H1 (cell line): Measurements from ENCODE around the gene DCAF8. TPM values are rescaled to one million over a fixed set of nuclear protein-coding genes. Genes with fewer than 3 reads are reported as not detected.

Source experiments
- CTCF ChIA-PET: fragments of 300-600 bp; sonication (Branson Sonifier 250); formaldehyde crosslinking; loops from one replicate; lab custom pipeline; 2021; ENCODE audit not compliant: partially characterized antibody; lab: Charles Lee
- POLR2A ChIA-PET: fragments of 300-600 bp; sonication (Branson Sonifier 250); formaldehyde crosslinking; loops from one replicate; lab custom pipeline; 2021; ENCODE audit warnings: inconsistent platforms; ENCODE audit not compliant: partially characterized antibody; lab: Charles Lee
- DNase-seq, 2 experiments: peaks; one replicate each; pipeline versions ENCODE4 v3.0.0 to v3.0.0-alpha.2; 2010 to 2022; ENCODE audit warnings: low spot score in 2 of 2, low read depth in 1 of 2, mixed read lengths in 1 of 2
- FAIRE-seq: peaks from 2 replicates; lab custom pipeline; 2011; peaks lifted over from hg19 to GRCh38; lab: Jason Lieb, UNC
- H2AFZ ChIP-seq: 2 replicates; pipeline ENCODE4 v1.8.1; 2012; ENCODE audit warnings: low read length, inconsistent platforms
- H2AK5ac ChIP-seq: 2 replicates; pipeline ENCODE4 v1.6.1; 2013; ENCODE audit warnings: low read depth, low read length
- H2BK120ac ChIP-seq: replicated peaks from 2 replicates; pipeline ENCODE3; 2013; ENCODE audit warnings: low read depth, low read length, inconsistent platforms
- H2BK12ac ChIP-seq: 2 replicates; pipeline ENCODE4 v1.6.1; 2013; ENCODE audit warnings: low read depth, low read length
- H2BK15ac ChIP-seq: 2 replicates; pipeline ENCODE4 v1.6.1; 2013; ENCODE audit warnings: low read length
- H2BK20ac ChIP-seq: 2 replicates; pipeline ENCODE4 v1.6.1; 2013; ENCODE audit warnings: low read length
- H2BK5ac ChIP-seq: 2 replicates; pipeline ENCODE4 v1.6.1; 2013; ENCODE audit warnings: low read depth, low read length
- H3K14ac ChIP-seq: 2 replicates; pipeline ENCODE4 v1.6.1; 2013; ENCODE audit warnings: inconsistent platforms; ENCODE audit not compliant: insufficient read length
- H3K18ac ChIP-seq: 2 replicates; pipeline ENCODE4 v1.6.1; 2013; ENCODE audit warnings: low read length; ENCODE audit errors: extremely low read depth
- H3K23ac ChIP-seq: 2 replicates; pipeline ENCODE4 v1.6.1; 2013; ENCODE audit warnings: inconsistent platforms; ENCODE audit not compliant: insufficient read length
- H3K23me2 ChIP-seq: 2 replicates; pipeline ENCODE4 v1.6.1; 2013; ENCODE audit warnings: low read depth, low read length
- H3K27ac ChIP-seq: 2 replicates; pipeline ENCODE4 v1.6.1; 2011; ENCODE audit warnings: low read depth, low read length, inconsistent platforms
- H3K27me3 ChIP-seq, 4 experiments: replicated peaks in 1 of 4; 1 replicate in 1 of 4; 2 replicates in 3 of 4; pipeline versions ENCODE4 v1.6.1 to v1.8.1; 2011 to 2013; ENCODE audit warnings: low read length in 3 of 4, mild to moderate bottlenecking in 3 of 4, inconsistent platforms in 2 of 4, mixed read lengths in 2 of 4, moderate library complexity in 1 of 4; ENCODE audit not compliant: control insufficient read depth in 3 of 4, insufficient read depth in 3 of 4; ENCODE audit errors: extremely low read depth in 1 of 4
- H3K36me3 ChIP-seq, 4 experiments: 2 replicates each; pipeline versions ENCODE4 v1.6.1 to v1.8.1; 2011 to 2013; ENCODE audit warnings: mild to moderate bottlenecking in 4 of 4, low read length in 3 of 4, moderate library complexity in 2 of 4, control low read depth in 1 of 4, inconsistent platforms in 1 of 4; ENCODE audit not compliant: insufficient read depth in 4 of 4, control insufficient read depth in 2 of 4
- H3K4ac ChIP-seq: replicated peaks from 2 replicates; pipeline ENCODE3; 2013; ENCODE audit warnings: low read length, low read depth, mixed read lengths, inconsistent platforms; ENCODE audit not compliant: insufficient read length
- H3K4me1 ChIP-seq, 4 experiments: replicated peaks in 1 of 4; 1 replicate in 1 of 4; 2 replicates in 3 of 4; pipeline versions ENCODE4 v1.6.1 to v1.8.1; 2011 to 2013; ENCODE audit warnings: low read length in 3 of 4, inconsistent platforms in 2 of 4, mixed read lengths in 1 of 4; ENCODE audit not compliant: insufficient read depth in 4 of 4, control insufficient read depth in 3 of 4
- H3K4me2 ChIP-seq, 2 experiments: 2 replicates each; pipeline versions ENCODE4 v1.6.1 to v1.8.1; 2011 to 2013; ENCODE audit warnings: low read depth in 2 of 2, low read length in 2 of 2, control low read depth in 1 of 2, inconsistent platforms in 1 of 2, mild to moderate bottlenecking in 1 of 2; ENCODE audit not compliant: insufficient read depth in 1 of 2
- H3K4me3 ChIP-seq, 4 experiments: fragments of 200-600, 300-600 bp in 1 of 4; sonication (generic), shearing (Covaris generic), sonication (Bioruptor Twin) in 1 of 4; 2 replicates each; pipeline versions ENCODE4 v1.5.1 to v1.8.1; 2011 to 2016; ENCODE audit warnings: low read length in 4 of 4, low read depth in 3 of 4, control low read depth in 2 of 4, inconsistent platforms in 2 of 4, mild to moderate bottlenecking in 2 of 4, mixed read lengths in 1 of 4, moderate library complexity in 1 of 4; ENCODE audit not compliant: insufficient read depth in 2 of 4; ENCODE audit errors: extremely low read depth in 1 of 4
- H3K56ac ChIP-seq: replicated peaks from 2 replicates; pipeline ENCODE3; 2013; ENCODE audit warnings: low read depth, mild to moderate bottlenecking, mixed read lengths, low read length, inconsistent platforms; ENCODE audit not compliant: insufficient read length
- H3K79me1 ChIP-seq: 2 replicates; pipeline ENCODE4 v1.6.1; 2013; ENCODE audit warnings: low read depth, low read length, control low read depth
- H3K79me2 ChIP-seq, 2 experiments: 2 replicates each; pipeline versions ENCODE4 v1.6.1 to v1.8.1; 2012 to 2013; ENCODE audit warnings: low read length in 2 of 2, mild to moderate bottlenecking in 2 of 2, inconsistent platforms in 1 of 2; ENCODE audit not compliant: insufficient read depth in 2 of 2, control insufficient read depth in 1 of 2
- H3K9ac ChIP-seq, 4 experiments: replicated peaks in 1 of 4; 1 replicate in 1 of 4; 2 replicates in 3 of 4; pipeline versions ENCODE4 v1.6.1 to v1.8.1; 2011 to 2013; ENCODE audit warnings: low read depth in 3 of 4, low read length in 3 of 4, control low read depth in 2 of 4, mild to moderate bottlenecking in 2 of 4, moderate library complexity in 2 of 4, inconsistent platforms in 1 of 4; ENCODE audit errors: extremely low read depth in 1 of 4
- H3K9me3 ChIP-seq, 2 experiments: 2 replicates each; pipeline versions ENCODE4 v1.6.1 to v1.8.1; 2012 to 2013; ENCODE audit warnings: mild to moderate bottlenecking in 2 of 2, moderate library complexity in 2 of 2, control low read depth in 1 of 2, inconsistent platforms in 1 of 2, low read depth in 1 of 2, low read length in 1 of 2, mixed read lengths in 1 of 2; ENCODE audit not compliant: insufficient read depth in 2 of 2
- H4K20me1 ChIP-seq, 2 experiments: replicated peaks in 1 of 2; 2 replicates each; pipeline versions ENCODE3 to v1.8.1; 2011 to 2013; ENCODE audit warnings: inconsistent platforms in 2 of 2, low read length in 2 of 2, mild to moderate bottlenecking in 1 of 2; ENCODE audit not compliant: insufficient read depth in 2 of 2, control insufficient read depth in 1 of 2
- H4K5ac ChIP-seq: 2 replicates; pipeline ENCODE4 v1.6.1; 2013; ENCODE audit warnings: low read length, low read depth, mixed read lengths, inconsistent platforms; ENCODE audit not compliant: insufficient read length
- H4K8ac ChIP-seq: 2 replicates; pipeline ENCODE4 v1.8.0; 2013; ENCODE audit warnings: mild to moderate bottlenecking, moderate library complexity, low read length, inconsistent platforms; ENCODE audit not compliant: insufficient read depth; ENCODE audit errors: extremely low read depth
- H4K91ac ChIP-seq: replicated peaks from 2 replicates; pipeline ENCODE3; 2013; ENCODE audit warnings: low read length, mixed read lengths, inconsistent platforms; ENCODE audit not compliant: insufficient read length
- BACH1 ChIP-seq: IDR thresholded peaks from 2 replicates; pipeline ENCODE4 v1.6.1; 2012; ENCODE audit warnings: low read length, improper control_type of control experiment
- CEBPB ChIP-seq: IDR thresholded peaks from 2 replicates; pipeline ENCODE4 v1.6.1; 2012; ENCODE audit warnings: low read depth, low read length
- CHD1 ChIP-seq: IDR thresholded peaks from 2 replicates; pipeline ENCODE4 v1.6.1; 2012; ENCODE audit warnings: low read depth, low read length, improper control_type of control experiment
- EZH2 ChIP-seq: fragments of 200-600 bp; sonication (generic); IDR thresholded peaks from 2 replicates; pipeline ENCODE4 v1.7.1; 2012; ENCODE audit warnings: low read depth, mild to moderate bottlenecking, moderate library complexity, low read length, inconsistent platforms; ENCODE audit not compliant: severe bottlenecking
- KDM5A ChIP-seq: fragments of 200-600 bp; IDR thresholded peaks from 2 replicates; pipeline ENCODE4 v1.7.1; 2012; ENCODE audit warnings: mild to moderate bottlenecking, low read length, inconsistent platforms, mixed read lengths
- SIN3A ChIP-seq, 2 experiments: IDR thresholded peaks in 1 of 2; conservative IDR thresholded peaks in 1 of 2; 2 replicates each; pipeline ENCODE4 v1.6.1; 2011 to 2012; ENCODE audit warnings: low read length in 2 of 2, improper control_type of control experiment in 1 of 2, low read depth in 1 of 2, mild to moderate bottlenecking in 1 of 2
- SP4 ChIP-seq: IDR thresholded peaks from 2 replicates; pipeline ENCODE4 v1.6.1; 2012; ENCODE audit warnings: low read length, inconsistent platforms
- TBP ChIP-seq: IDR thresholded peaks from 2 replicates; pipeline ENCODE4 v1.6.1; 2011; ENCODE audit warnings: low read depth, low read length, improper control_type of control experiment
- ZNF274 ChIP-seq: IDR thresholded peaks from 2 replicates; pipeline ENCODE4 v1.7.0; 2012; ENCODE audit warnings: low read length, borderline replicate concordance; ENCODE audit errors: extremely low read depth
- WGBS, 2 experiments: shearing (Covaris generic) in 1 of 2; methylation state at CpG; one replicate each; pipeline versions ENCODE4 v1.1.6 to v1.1.7; 2013 to 2015; ENCODE audit warnings: low lambda C conversion rate in 2 of 2, mixed read lengths in 2 of 2, inconsistent platforms in 1 of 2, low coverage in 1 of 2, missing lambda C conversion rate in 1 of 2; ENCODE audit not compliant: insufficient replicate concordance in 2 of 2, insufficient coverage in 1 of 2, insufficient read length in 1 of 2; ENCODE audit errors: extremely low coverage in 1 of 2, missing lambda C conversion rate in 1 of 2; 5-methylcytosine and 5-hydroxymethylcytosine counted together
- polyA plus RNA-seq, 7 experiments: library from polyadenylated mRNA; depleted of rRNA in 3 of 7; stranded (reverse) in 5 of 7; unstranded in 2 of 7; fragments of >200 nt in 5 of 7; fragments of 200-250 nt in 2 of 7; gene quantifications; 1 replicate in 5 of 7; 2 replicates in 1 of 7; 4 replicates in 1 of 7; pipeline versions ENCODE4 v1.2.1 to v1.2.3, GENCODE V29; 2011 to 2013; ENCODE audit warnings: missing spikeins in 2 of 7, mixed read lengths in 2 of 7
- total RNA-seq: library from RNA; stranded (reverse); fragmentation: NEBNext Ultra II Directional; extraction: Animal tissue kit (Norgen Biotek cat#: 25700); gene quantifications from 2 replicates; pipeline ENCODE4 v1.2.1, GENCODE V29; 2021
- TF ChIP-seq, protein P1 (sequence below), 3 experiments: IDR thresholded peaks; 1 replicate in 2 of 3; 2 replicates in 1 of 3; pipeline versions ENCODE4 v1.5.1 to v1.6.1; 2011; ENCODE audit warnings: low read length in 3 of 3, mild to moderate bottlenecking in 3 of 3, inconsistent platforms in 2 of 3, low read depth in 1 of 3, moderate library complexity in 1 of 3; ENCODE audit not compliant: insufficient read depth in 1 of 3; ENCODE audit errors: control extremely low read depth in 1 of 3

DCAF8 gene
- total and polyA plus RNA-seq, 2 of the 8 experiments (the other 6 are each of a cell fraction or from before 2014, with no cell fraction given), result 68.2 to 110 TPM

DNA sequence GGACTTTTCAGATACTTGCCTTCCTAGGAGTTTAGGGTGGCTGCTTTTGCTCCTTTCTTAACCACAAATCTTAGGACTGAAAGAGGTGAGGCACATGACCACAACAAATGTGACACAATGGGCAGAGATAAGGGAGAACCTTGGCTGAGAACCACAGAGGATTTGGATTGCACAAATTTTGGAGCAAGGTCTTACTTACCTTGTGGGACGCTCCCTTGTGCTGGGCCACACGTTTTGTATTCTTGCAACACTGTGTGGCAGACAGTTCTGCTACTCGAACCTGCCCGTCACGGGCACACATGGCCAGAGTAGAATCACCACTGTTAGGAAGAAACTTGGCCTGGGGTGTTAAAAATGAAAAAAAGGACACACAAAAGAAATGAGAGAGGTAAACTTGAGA, 23.9 kb downstream of the DCAF8 start:
- H2BK15ac ChIP-seq, result no peak overlapping the region
- peaks cover 13 to 71% (median 51%) of the 10 kb centered on the region in 4 experiments for H3K36me3 ChIP-seq
- FAIRE-seq, result no peak

More for the DNA sequence above, 23.9 kb downstream of the DCAF8 start:
- Histone ChIP-seq H3K4me3 (no peak overlapping the region), H3K4me1 (no peaks in the 10 kb centered on the region), H3K9ac (no peak overlapping the region), H3K23me2 (no peaks in the 10 kb centered on the region; the same call in 1 of the 2 replicates), H3K4ac (no peak overlapping the region), H3K56ac (no peak overlapping the region), H2AK5ac (no peak overlapping the region), H2BK120ac (no peak overlapping the region), H3K18ac (no peak overlapping the region), H3K23ac (no peak overlapping the region), H4K91ac (no peak overlapping the region), H3K9me3 (no peaks in the 10 kb centered on the region), H2AFZ (no peak overlapping the region), H4K8ac (no peak overlapping the region), H3K4me2 (no peak overlapping the region), H2BK12ac (no peak overlapping the region), H3K27ac (no peak overlapping the region), H3K79me2 (peaks cover 0 to 5% of the 10 kb centered on the region in 2 experiments; a peak in 1 of 4 replicates), H3K14ac (no peak overlapping the region), H4K20me1 (peaks cover 2 to 3% of the 10 kb centered on the region in 2 experiments), H2BK20ac (no peak overlapping the region), H3K27me3 (no peaks in the 10 kb centered on the region), H2BK5ac (no peak overlapping the region), H3K79me1 (no peaks in the 10 kb centered on the region), H4K5ac (no peak overlapping the region)
- 86% methylated on average over 5 of the region's 5 CpGs; no CpG with 5 or more reads in 1 of the 2 experiments for WGBS, 2 experiments
- no peak for DNase-seq
- ChIA-PET POLR2A (no interaction called here), CTCF (interaction anchor here (0.7 to 5.7 kb wide), 10 partner anchors 13 to 193 kb away, joined by 3 to 42 read pairs (median 5); partner anchors contain the start of gene CASQ1)
- TF ChIP-seq ZNF274, result no peak
- no peak for TF ChIP-seq EZH2
- TF ChIP-seq CHD1, result no peak
- TF ChIP-seq CEBPB, result no peak
- TF ChIP-seq BACH1, result no peak
- TF ChIP-seq SP4, result no peak
- TF ChIP-seq, protein P1, sequence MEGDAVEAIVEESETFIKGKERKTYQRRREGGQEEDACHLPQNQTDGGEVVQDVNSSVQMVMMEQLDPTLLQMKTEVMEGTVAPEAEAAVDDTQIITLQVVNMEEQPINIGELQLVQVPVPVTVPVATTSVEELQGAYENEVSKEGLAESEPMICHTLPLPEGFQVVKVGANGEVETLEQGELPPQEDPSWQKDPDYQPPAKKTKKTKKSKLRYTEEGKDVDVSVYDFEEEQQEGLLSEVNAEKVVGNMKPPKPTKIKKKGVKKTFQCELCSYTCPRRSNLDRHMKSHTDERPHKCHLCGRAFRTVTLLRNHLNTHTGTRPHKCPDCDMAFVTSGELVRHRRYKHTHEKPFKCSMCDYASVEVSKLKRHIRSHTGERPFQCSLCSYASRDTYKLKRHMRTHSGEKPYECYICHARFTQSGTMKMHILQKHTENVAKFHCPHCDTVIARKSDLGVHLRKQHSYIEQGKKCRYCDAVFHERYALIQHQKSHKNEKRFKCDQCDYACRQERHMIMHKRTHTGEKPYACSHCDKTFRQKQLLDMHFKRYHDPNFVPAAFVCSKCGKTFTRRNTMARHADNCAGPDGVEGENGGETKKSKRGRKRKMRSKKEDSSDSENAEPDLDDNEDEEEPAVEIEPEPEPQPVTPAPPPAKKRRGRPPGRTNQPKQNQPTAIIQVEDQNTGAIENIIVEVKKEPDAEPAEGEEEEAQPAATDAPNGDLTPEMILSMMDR (IDR thresholded peaks at IDR 0.05; ENCODE audit: control extremely low read depth in 1 of 3, insufficient read depth in 1 of 3, low read depth in 1 of 3, low read length in 3 of 3), result no peak
- no peak for TF ChIP-seq SIN3A (conservative IDR thresholded peaks at IDR 0.05 in 1 of 2, IDR thresholded peaks at IDR 0.05 in 1 of 2; ENCODE audit: low read depth in 1 of 2, low read length in 2 of 2)
- TF ChIP-seq KDM5A, result no peak
- TF ChIP-seq TBP, result no peak
